WTC11 (cell line): ENCODE data around the gene XIAP.

Source experiments
- ATF2 ChIP-seq: sonication (generic); formaldehyde crosslinking; IDR thresholded peaks from 2 replicates; pipeline ENCODE4 v1.8.1; 2022; ENCODE audit warnings: low read depth, missing genetic modification reagents, borderline replicate concordance
- ATF3 ChIP-seq: sonication (generic); formaldehyde crosslinking; conservative IDR thresholded peaks from 2 replicates; pipeline ENCODE4 v1.8.1; 2022; ENCODE audit warnings: mild to moderate bottlenecking, missing genetic modification reagents
- CREM ChIP-seq: sonication (generic); formaldehyde crosslinking; IDR thresholded peaks from 2 replicates; pipeline ENCODE4 v1.8.1; 2022; ENCODE audit warnings: mild to moderate bottlenecking, missing genetic modification reagents, moderate library complexity
- CTCF ChIP-seq: fragments of 200-600 bp; IDR thresholded peaks from 2 replicates; pipeline ENCODE4 v1.8.0; 2022; ENCODE audit warnings: antibody characterized with exemption
- E2F1 ChIP-seq: sonication (generic); formaldehyde crosslinking; IDR thresholded peaks from 2 replicates; pipeline ENCODE4 v1.8.0; 2022; ENCODE audit warnings: mild to moderate bottlenecking, missing genetic modification reagents
- ETV6 ChIP-seq: sonication (generic); formaldehyde crosslinking; IDR thresholded peaks from 2 replicates; pipeline ENCODE4 v1.8.1; 2022; ENCODE audit warnings: mild to moderate bottlenecking, missing genetic modification reagents
- FOXP1 ChIP-seq: sonication (generic); formaldehyde crosslinking; IDR thresholded peaks from 2 replicates; pipeline ENCODE4 v1.8.0; 2022; ENCODE audit warnings: missing genetic modification reagents, mild to moderate bottlenecking, moderate library complexity, borderline replicate concordance
- HMGXB4 ChIP-seq: sonication (generic); formaldehyde crosslinking; IDR thresholded peaks from 2 replicates; pipeline ENCODE4 v1.8.1; 2023; ENCODE audit warnings: mild to moderate bottlenecking, moderate library complexity, missing genetic modification reagents
- JUN ChIP-seq: sonication (generic); formaldehyde crosslinking; IDR thresholded peaks from 2 replicates; pipeline ENCODE4 v1.8.0; 2023; ENCODE audit warnings: mild to moderate bottlenecking, missing genetic modification reagents
- NR2C2 ChIP-seq: sonication (generic); formaldehyde crosslinking; IDR thresholded peaks from 2 replicates; pipeline ENCODE4 v1.8.0; 2022; ENCODE audit warnings: mild to moderate bottlenecking, missing genetic modification reagents
- SP1 ChIP-seq: sonication (generic); formaldehyde crosslinking; conservative IDR thresholded peaks from 2 replicates; pipeline ENCODE4 v1.8.1; 2022; ENCODE audit warnings: missing genetic modification reagents
- ZNF121 ChIP-seq: sonication (generic); formaldehyde crosslinking; IDR thresholded peaks from 2 replicates; pipeline ENCODE4 v1.8.0; 2023; ENCODE audit warnings: missing genetic modification reagents
- ZNF423 ChIP-seq: fragments of 250-450 bp; sonication (Bioruptor Pico); IDR thresholded peaks from 2 replicates; pipeline ENCODE4 v2.1.2; 2022; ENCODE audit warnings: mild to moderate bottlenecking, moderate library complexity
- ZNF532 ChIP-seq: fragments of 250-450 bp; sonication (Bioruptor Pico); IDR thresholded peaks from 2 replicates; pipeline ENCODE4 v1.9.0; 2021; ENCODE audit warnings: mild to moderate bottlenecking, borderline replicate concordance

- TF ChIP-seq CTCF, result no peak
- TF ChIP-seq ZNF121 (CRISPR knock-in tag), result no peak
- TF ChIP-seq HMGXB4 (CRISPR knock-in tag), result no peak
- TF ChIP-seq SP1 (CRISPR knock-in tag), result no peak
- TF ChIP-seq FOXP1 (CRISPR knock-in tag), result no peak
- no peak for TF ChIP-seq ZNF423 (CRISPR knock-in tag)
- TF ChIP-seq JUN (CRISPR knock-in tag), result no peak
- TF ChIP-seq ETV6 (CRISPR knock-in tag), result no peak
- no peak for TF ChIP-seq NR2C2 (CRISPR knock-in tag)
- no peak for TF ChIP-seq CREM (CRISPR knock-in tag)
- TF ChIP-seq ATF2 (CRISPR knock-in tag), result no peak
- no peak for TF ChIP-seq E2F1 (CRISPR knock-in tag)
- no peak for TF ChIP-seq ZNF532 (CRISPR knock-in tag)
- TF ChIP-seq ATF3 (CRISPR knock-in tag), result no peak
Measured at GRCh38 chrX:123859409-123859845, 426 bp upstream of the XIAP start.
